IMR-90 (cell line): ENCODE data around the gene HIVEP1. TPM values are rescaled to one million over a fixed set of nuclear protein-coding genes. Genes with fewer than 3 reads are reported as not detected.

Experiments
- ATAC-seq: fragments of 200-7000 bp; cut with Tn5 transposase; 2 replicates; pipeline ENCODE4 v1.9.1; 2020; ENCODE audit warnings: low read depth, mild to moderate bottlenecking, moderate library complexity
- BruUV-seq: library from RNA; stranded (reverse); fragments of 400-500 nt; replicated peaks from 2 replicates; lab custom pipeline; 2021; lab: Mats Ljungman, UMichigan
- CTCF ChIA-PET: fragments of 300-600 bp; formaldehyde crosslinking; extraction: SDS; loops from one replicate; lab custom pipeline; 2021; ENCODE audit warnings: antibody characterized with exemption; lab: Yijun Ruan, JAX
- POLR2A ChIA-PET: fragments of 300-600 bp; sonication (Branson Sonifier 250); formaldehyde crosslinking; loops from one replicate; lab custom pipeline; 2022; ENCODE audit warnings: antibody characterized with exemption; ENCODE audit not compliant: unreplicated experiment; lab: Charles Lee
- DNase-seq: peaks from one replicate; pipeline ENCODE4 v3.0.0; 2013
- H2AFZ ChIP-seq: replicated peaks from 2 replicates; pipeline ENCODE3; 2013; ENCODE audit warnings: low read length, mild to moderate bottlenecking; ENCODE audit not compliant: poor library complexity
- H2AK5ac ChIP-seq: 2 replicates; pipeline ENCODE4 v1.6.1; 2013; ENCODE audit warnings: low read depth, low read length, inconsistent platforms
- H2AK9ac ChIP-seq: replicated peaks from 2 replicates; pipeline ENCODE3; 2013; ENCODE audit warnings: mild to moderate bottlenecking, low read depth, low read length, moderate library complexity; ENCODE audit not compliant: poor library complexity
- H2BK120ac ChIP-seq: 2 replicates; pipeline ENCODE4 v1.6.1; 2013; ENCODE audit warnings: low read depth, low read length, inconsistent platforms
- H2BK15ac ChIP-seq: 3 replicates; pipeline ENCODE4 v1.6.1; 2013; ENCODE audit warnings: low read depth, low read length, inconsistent platforms
- H2BK20ac ChIP-seq: 2 replicates; pipeline ENCODE4 v1.6.1; 2013; ENCODE audit warnings: low read depth, mild to moderate bottlenecking, inconsistent platforms, low read length, moderate library complexity
- H2BK5ac ChIP-seq: 2 replicates; pipeline ENCODE4 v1.6.1; 2013; ENCODE audit warnings: mild to moderate bottlenecking, low read depth, low read length, inconsistent platforms; ENCODE audit not compliant: poor library complexity, severe bottlenecking
- H3K14ac ChIP-seq: replicated peaks from 2 replicates; pipeline ENCODE4 v1.6.1; 2013; ENCODE audit warnings: low read depth, low read length, inconsistent platforms
- H3K18ac ChIP-seq: 2 replicates; pipeline ENCODE4 v1.6.1; 2013; ENCODE audit warnings: low read depth, low read length, control low read depth
- H3K23ac ChIP-seq: 2 replicates; pipeline ENCODE4 v1.6.1; 2013; ENCODE audit warnings: low read depth, low read length, inconsistent platforms
- H3K27ac ChIP-seq: 2 replicates; pipeline ENCODE4 v1.5.1; 2013; ENCODE audit warnings: mild to moderate bottlenecking, control low read depth, low read length; ENCODE audit not compliant: insufficient read depth
- H3K27me3 ChIP-seq: 2 replicates; pipeline ENCODE4 v1.6.1; 2013; ENCODE audit warnings: low read length; ENCODE audit not compliant: control insufficient read depth, insufficient read depth
- H3K36me3 ChIP-seq: 2 replicates; pipeline ENCODE4 v1.6.1; 2013; ENCODE audit warnings: low read length, mixed read lengths; ENCODE audit not compliant: control insufficient read depth, insufficient read depth
- H3K4ac ChIP-seq: 2 replicates; pipeline ENCODE4 v1.6.1; 2013; ENCODE audit warnings: low read depth, low read length, inconsistent platforms
- H3K4me1 ChIP-seq: 2 replicates; pipeline ENCODE4 v1.6.1; 2013; ENCODE audit warnings: low read length, mixed read lengths; ENCODE audit not compliant: control insufficient read depth, insufficient read depth
- H3K4me2 ChIP-seq: 2 replicates; pipeline ENCODE4 v1.6.1; 2013; ENCODE audit warnings: low read depth, mild to moderate bottlenecking, control low read depth, low read length, moderate library complexity
- H3K4me3 ChIP-seq: 2 replicates; pipeline ENCODE4 v1.5.1; 2013; ENCODE audit warnings: low read depth, mild to moderate bottlenecking, control low read depth, low read length, moderate library complexity; ENCODE audit not compliant: insufficient read depth
- H3K56ac ChIP-seq: 2 replicates; pipeline ENCODE4 v1.6.1; 2013; ENCODE audit warnings: low read length, inconsistent platforms; ENCODE audit not compliant: insufficient read depth; ENCODE audit errors: extremely low read depth
- H3K79me1 ChIP-seq, 2 experiments: 2 replicates each; pipeline ENCODE4 v1.6.1; 2013; ENCODE audit warnings: low read length in 2 of 2, inconsistent platforms in 1 of 2, low read depth in 1 of 2
- H3K9ac ChIP-seq: 2 replicates; pipeline ENCODE4 v1.6.1; 2013; ENCODE audit warnings: low read depth, low read length, control low read depth
- H3K9me1 ChIP-seq: 2 replicates; pipeline ENCODE4 v1.6.1; 2013; ENCODE audit warnings: low read length, inconsistent platforms; ENCODE audit not compliant: insufficient read depth
- H3K9me3 ChIP-seq: 2 replicates; pipeline ENCODE4 v1.6.1; 2013; ENCODE audit warnings: low read length; ENCODE audit not compliant: control insufficient read depth, insufficient read depth
- H4K20me1 ChIP-seq: 2 replicates; pipeline ENCODE4 v1.6.1; 2013; ENCODE audit warnings: low read length, inconsistent platforms; ENCODE audit not compliant: insufficient read depth
- H4K5ac ChIP-seq: 2 replicates; pipeline ENCODE4 v1.6.1; 2013; ENCODE audit warnings: mild to moderate bottlenecking, low read depth, low read length, control low read depth
- H4K8ac ChIP-seq, 2 experiments: 2 replicates each; pipeline ENCODE4 v1.6.1; 2013; ENCODE audit warnings: low read depth in 2 of 2, low read length in 2 of 2, control low read depth in 1 of 2, inconsistent platforms in 1 of 2
- H4K91ac ChIP-seq: 2 replicates; pipeline ENCODE4 v1.6.1; 2013; ENCODE audit warnings: low read depth, low read length, inconsistent platforms; ENCODE audit not compliant: insufficient read depth
- BHLHE40 ChIP-seq: fragments of 150-350 bp; IDR thresholded peaks from 2 replicates; pipeline ENCODE4 v1.6.1; 2016; ENCODE audit warnings: mild to moderate bottlenecking, low read depth, low read length
- CEBPB ChIP-seq: IDR thresholded peaks from 2 replicates; pipeline ENCODE4 v1.6.1; 2012; ENCODE audit warnings: low read depth, low read length, improper control_type of control experiment
- CHD1 ChIP-seq: IDR thresholded peaks from 2 replicates; pipeline ENCODE4 v1.6.1; 2012; ENCODE audit warnings: low read depth, low read length, improper control_type of control experiment
- CTCF ChIP-seq: conservative IDR thresholded peaks from 2 replicates; pipeline ENCODE4 v1.5.1; 2012; ENCODE audit warnings: mild to moderate bottlenecking, low read depth, low read length, improper control_type of control experiment
- FOS ChIP-seq: fragments of 150-350 bp; IDR thresholded peaks from 2 replicates; pipeline ENCODE4 v1.6.1; 2016; ENCODE audit warnings: low read depth, low read length
- MAFK ChIP-seq: IDR thresholded peaks from 2 replicates; pipeline ENCODE4 v1.6.1; 2012; ENCODE audit warnings: low read depth, low read length, improper control_type of control experiment
- MAZ ChIP-seq: IDR thresholded peaks from 2 replicates; pipeline ENCODE4 v1.6.1; 2012; ENCODE audit warnings: low read depth, mild to moderate bottlenecking, low read length, improper control_type of control experiment, moderate library complexity, borderline replicate concordance
- MXI1 ChIP-seq: IDR thresholded peaks from 2 replicates; pipeline ENCODE4 v1.6.1; 2012; ENCODE audit warnings: low read depth, mild to moderate bottlenecking, low read length, moderate library complexity, borderline replicate concordance
- NFE2L2 ChIP-seq: fragments of 150-350 bp; IDR thresholded peaks from 2 replicates; pipeline ENCODE4 v1.6.1; 2016; ENCODE audit warnings: low read depth, mild to moderate bottlenecking, low read length
- POLR2A ChIP-seq: IDR thresholded peaks from 2 replicates; pipeline ENCODE4 v1.6.1; 2012; ENCODE audit warnings: mild to moderate bottlenecking, low read depth, low read length
- RAD21 ChIP-seq: IDR thresholded peaks from 2 replicates; pipeline ENCODE4 v1.6.1; 2012; ENCODE audit warnings: low read length, improper control_type of control experiment
- RCOR1 ChIP-seq: IDR thresholded peaks from 2 replicates; pipeline ENCODE4 v1.6.1; 2012; ENCODE audit warnings: mild to moderate bottlenecking, low read length, improper control_type of control experiment; ENCODE audit not compliant: insufficient replicate concordance
- RFX5 ChIP-seq: IDR thresholded peaks from 2 replicates; pipeline ENCODE4 v1.8.0; 2012; ENCODE audit warnings: low read depth, mild to moderate bottlenecking, low read length, moderate library complexity
- SMC3 ChIP-seq: fragments of 150-350 bp; IDR thresholded peaks from 2 replicates; pipeline ENCODE4 v1.6.1; 2016; ENCODE audit warnings: low read depth, mild to moderate bottlenecking, antibody characterized with exemption, low read length, moderate library complexity
- USF2 ChIP-seq: fragments of 150-350 bp; IDR thresholded peaks from 2 replicates; pipeline ENCODE4 v1.6.1; 2017; ENCODE audit warnings: mild to moderate bottlenecking, antibody characterized with exemption, low read length, low read depth
- WGBS, 2 experiments: methylation state at CpG; one replicate each; pipeline versions ENCODE4 v1.1.5 to v1.1.7; 2013; ENCODE audit warnings: missing lambda C conversion rate in 2 of 2; ENCODE audit not compliant: insufficient read length in 1 of 2; ENCODE audit errors: extremely low coverage in 2 of 2; 5-methylcytosine and 5-hydroxymethylcytosine counted together
- dilution Hi-C: fragments of 300-500 bp; cut with HindIII; formaldehyde crosslinking; loops from one replicate; pipeline ENCODE4 v1.14.3; 2018; ENCODE audit warnings: low sequenced_read_pairs; ENCODE audit not compliant: unreplicated experiment
- in situ Hi-C: fragments of 300-500 bp; cut with MboI; formaldehyde crosslinking; loops from 3 replicates; pipeline ENCODE4 v1.14.3; 2019; ENCODE audit warnings: low sequenced_read_pairs, inconsistent platforms, mixed read lengths
- intact Hi-C: fragments of 100-400 bp; cut with micrococcal nuclease; formaldehyde crosslinking; loops from 2 replicates; pipeline ENCODE4 v1.10.0; 2022
- polyA plus RNA-seq, 3 experiments: library from polyadenylated mRNA; depleted of rRNA; stranded (reverse); fragments of >200 nt; gene quantifications; 2 replicates each; pipeline ENCODE4 v1.2.3, GENCODE V29; 2012; ENCODE audit warnings: low replicate concordance in 1 of 3
- total RNA-seq: library from RNA; depleted of rRNA; stranded (reverse); fragments of >200 nt; gene quantifications from 2 replicates; pipeline ENCODE4 v1.2.3, GENCODE V29; 2012
- TF ChIP-seq, protein P1 (sequence below): fragments of 150-350 bp; IDR thresholded peaks from 2 replicates; pipeline ENCODE4 v1.6.1; 2016; ENCODE audit warnings: low read depth, mild to moderate bottlenecking, low read length, moderate library complexity, borderline replicate concordance

HIVEP1 gene
- total and polyA plus RNA-seq, 2 of the 4 experiments (the other 2 are of a cell fraction) = 13.0 to 17.2 TPM

DNA sequence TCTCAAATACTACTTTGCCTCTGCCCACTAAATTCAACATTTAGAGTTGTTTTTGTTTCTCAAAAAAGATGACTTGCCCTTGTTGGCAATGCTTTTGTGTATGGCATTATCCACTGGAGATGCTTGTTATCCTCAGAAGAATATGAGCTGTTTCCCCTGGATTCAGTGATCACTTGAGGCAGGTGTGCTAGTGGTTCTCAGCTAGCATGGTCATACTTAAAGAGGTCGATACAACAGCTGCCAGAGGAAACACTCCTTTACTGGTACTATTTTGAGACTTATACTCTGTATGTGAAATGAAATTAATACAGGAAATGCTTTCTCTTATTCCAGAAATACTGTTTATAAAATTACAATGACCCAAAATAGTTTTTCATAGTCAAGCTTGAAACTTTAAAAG lies 122.5 kb downstream of the HIVEP1 start:
- Histone ChIP-seq H2AFZ (no peak overlapping the region), H3K9ac (no peak overlapping the region), H3K79me1 (peaks cover 6 to 23% of the 10 kb centered on the region in 2 experiments), H3K18ac (no peak overlapping the region), H3K9me1 (peaks cover 12% of the 10 kb centered on the region), H3K36me3 (peaks cover 10% of the 10 kb centered on the region), H3K56ac (no peak overlapping the region), H3K4me2 (no peak overlapping the region), H3K4me3 (no peak overlapping the region), H4K8ac (no peak overlapping the region), H3K27ac (no peak overlapping the region), H3K27me3 (no peaks in the 10 kb centered on the region), H3K4me1 (peaks cover 4% of the 10 kb centered on the region), H2BK5ac (no peak overlapping the region), H4K5ac (no peak overlapping the region), H3K14ac (no peak overlapping the region), H3K9me3 (no peaks in the 10 kb centered on the region), H2BK15ac (no peak overlapping the region), H4K20me1 (no peaks in the 10 kb centered on the region; the same call in 1 of the 2 replicates), H4K91ac (no peak overlapping the region), H3K4ac (no peak overlapping the region), H3K23ac (no peak overlapping the region), H2AK9ac (no peak overlapping the region), H2BK120ac (no peak overlapping the region), H2BK20ac (no peak overlapping the region), H2AK5ac (no peak overlapping the region)
- DNase-seq (no peak), ATAC-seq (no peak)
- in situ Hi-C loops (no loop called here), dilution Hi-C loops (no loop called here), intact Hi-C loops (no loop called here)
- BruUV-seq = no TSS peak
- TF ChIP-seq SMC3 = no peak
- no peak for TF ChIP-seq USF2
- TF ChIP-seq NFE2L2 = no peak
- TF ChIP-seq MAFK = no peak
- TF ChIP-seq, protein P1, sequence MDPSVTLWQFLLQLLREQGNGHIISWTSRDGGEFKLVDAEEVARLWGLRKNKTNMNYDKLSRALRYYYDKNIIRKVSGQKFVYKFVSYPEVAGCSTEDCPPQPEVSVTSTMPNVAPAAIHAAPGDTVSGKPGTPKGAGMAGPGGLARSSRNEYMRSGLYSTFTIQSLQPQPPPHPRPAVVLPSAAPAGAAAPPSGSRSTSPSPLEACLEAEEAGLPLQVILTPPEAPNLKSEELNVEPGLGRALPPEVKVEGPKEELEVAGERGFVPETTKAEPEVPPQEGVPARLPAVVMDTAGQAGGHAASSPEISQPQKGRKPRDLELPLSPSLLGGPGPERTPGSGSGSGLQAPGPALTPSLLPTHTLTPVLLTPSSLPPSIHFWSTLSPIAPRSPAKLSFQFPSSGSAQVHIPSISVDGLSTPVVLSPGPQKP = no peak
- no peak for TF ChIP-seq CEBPB
- no peak for TF ChIP-seq MAZ
- TF ChIP-seq RCOR1 = no peak
- no peak for TF ChIP-seq MXI1
- no peak for TF ChIP-seq POLR2A
- TF ChIP-seq CHD1 = no peak
- TF ChIP-seq BHLHE40 = no peak
- no peak for TF ChIP-seq RAD21
- no peak for TF ChIP-seq CTCF
- TF ChIP-seq RFX5 = no peak
- TF ChIP-seq FOS = no peak
- CTCF ChIA-PET = no interaction called here
- POLR2A ChIA-PET = no interaction called here
- WGBS, 2 experiments = no CpG with 5 or more reads among the region's 1 CpG
